GM23338 (cell line): ENCODE data around the gene AMFR. TPM values are rescaled to one million over a fixed set of nuclear protein-coding genes. Genes with fewer than 3 reads are reported as not detected.
A peak's percentile ranks its signal among the peaks of the same experiment; 100 is the strongest.

ENCODE experiments used
- ATAC-seq: fragments of 200-7000 bp; cut with Tn5 transposase; 3 replicates; pipeline ENCODE4 v1.9.1; 2020
- DNase-seq: peaks from one replicate; pipeline ENCODE4 v3.0.0-alpha.2; 2015; ENCODE audit warnings: low spot score
- H2AFZ ChIP-seq: fragments of 200-600 bp; sonication (generic); 2 replicates; pipeline ENCODE4 v1.8.0; 2016; ENCODE audit warnings: antibody characterized with exemption, mild to moderate bottlenecking, moderate library complexity
- H3F3A ChIP-seq: fragments of 200-600 bp; sonication (generic); replicated peaks from 2 replicates; pipeline ENCODE4 v1.8.0; 2017; ENCODE audit warnings: antibody characterized with exemption, mixed run types, low read depth
- H3K27ac ChIP-seq: fragments of 200-600 bp; sonication (generic); 2 replicates; pipeline ENCODE4 v1.6.1; 2016; ENCODE audit warnings: low read depth
- H3K27me3 ChIP-seq: fragments of 200-600 bp; sonication (generic); 2 replicates; pipeline ENCODE4 v1.8.0; 2016; ENCODE audit warnings: mild to moderate bottlenecking, mixed run types, moderate library complexity; ENCODE audit not compliant: insufficient read depth
- H3K36me3 ChIP-seq: fragments of 200-600 bp; sonication (generic); 2 replicates; pipeline ENCODE4 v1.8.0; 2016; ENCODE audit warnings: mild to moderate bottlenecking; ENCODE audit not compliant: insufficient read depth
- H3K4me1 ChIP-seq: fragments of 200-600 bp; sonication (generic); 2 replicates; pipeline ENCODE4 v1.8.0; 2016; ENCODE audit warnings: mild to moderate bottlenecking, moderate library complexity; ENCODE audit not compliant: insufficient read depth
- H3K4me2 ChIP-seq: fragments of 200-600 bp; sonication (generic); 2 replicates; pipeline ENCODE4 v1.7.1; 2017; ENCODE audit warnings: mixed run types
- H3K4me3 ChIP-seq: fragments of 200-600 bp; sonication (generic); 2 replicates; pipeline ENCODE4 v1.6.1; 2016; ENCODE audit warnings: mixed run types
- H3K79me2 ChIP-seq: fragments of 200-600 bp; sonication (generic); replicated peaks from 2 replicates; pipeline ENCODE4 v1.8.0; 2017; ENCODE audit warnings: mild to moderate bottlenecking; ENCODE audit not compliant: insufficient read depth
- H3K9me2 ChIP-seq: fragments of 200-600 bp; sonication (generic); 2 replicates; pipeline ENCODE4 v1.8.0; 2017; ENCODE audit not compliant: insufficient read depth
- H4K20me1 ChIP-seq: fragments of 200-600 bp; sonication (generic); replicated peaks from 2 replicates; pipeline ENCODE4 v1.8.0; 2017; ENCODE audit warnings: mild to moderate bottlenecking; ENCODE audit not compliant: insufficient read depth
- H3K27ac Mint-ChIP-seq: 2 replicates; pipeline ENCODE4 v1.8.0; 2020; ENCODE audit warnings: inconsistent platforms, mild to moderate bottlenecking, moderate library complexity, mixed read lengths
- H3K27me3 Mint-ChIP-seq: 3 replicates; pipeline ENCODE4 v1.8.0; 2022; ENCODE audit warnings: low read depth, mild to moderate bottlenecking, moderate library complexity, mixed read lengths, inconsistent platforms; ENCODE audit not compliant: insufficient read depth, poor library complexity
- H3K36me3 Mint-ChIP-seq: 3 replicates; pipeline ENCODE4 v1.8.0; 2021; ENCODE audit warnings: low read depth, mild to moderate bottlenecking, inconsistent platforms, moderate library complexity, mixed read lengths
- H3K4me1 Mint-ChIP-seq: 3 replicates; pipeline ENCODE4 v1.8.0; 2020; ENCODE audit warnings: mild to moderate bottlenecking, inconsistent platforms, mixed read lengths
- H3K4me3 Mint-ChIP-seq: 3 replicates; pipeline ENCODE4 v1.8.0; 2021; ENCODE audit warnings: moderate library complexity, mild to moderate bottlenecking, inconsistent platforms, mixed read lengths
- H3K9me3 Mint-ChIP-seq: 3 replicates; pipeline ENCODE4 v1.8.0; 2020; ENCODE audit warnings: moderate library complexity, mild to moderate bottlenecking, inconsistent platforms, mixed read lengths
- CREB1 ChIP-seq: fragments of 250-450 bp; sonication (Bioruptor Pico); IDR thresholded peaks from 2 replicates; pipeline ENCODE4 v1.5.0; 2020; ENCODE audit warnings: low read depth, mild to moderate bottlenecking, moderate library complexity
- CTCF ChIP-seq, 2 experiments: fragments of 200-600 bp in 1 of 2; sonication (generic) in 1 of 2; conservative IDR thresholded peaks; 2 replicates each; pipeline versions ENCODE4 v1.5.1 to v1.6.1; 2016 to 2017; ENCODE audit warnings: antibody characterized with exemption in 2 of 2, low read depth in 2 of 2, mild to moderate bottlenecking in 2 of 2, moderate library complexity in 1 of 2
- ETS1 ChIP-seq: IDR thresholded peaks from 2 replicates; pipeline ENCODE4 v1.6.1; 2016; ENCODE audit warnings: antibody characterized with exemption
- EZH2 ChIP-seq: fragments of 200-600 bp; sonication (generic); IDR thresholded peaks from one replicate; pipeline ENCODE4 v1.8.0; 2017; ENCODE audit warnings: antibody characterized with exemption, mild to moderate bottlenecking, low read depth; ENCODE audit not compliant: unreplicated experiment
- EZH2phosphoT487 ChIP-seq: fragments of 200-600 bp; sonication (generic); IDR thresholded peaks from one replicate; pipeline ENCODE4 v1.8.1; 2018; ENCODE audit warnings: antibody characterized with exemption; ENCODE audit not compliant: unreplicated experiment
- JUNB ChIP-seq: IDR thresholded peaks from one replicate; pipeline ENCODE4 v1.6.1; 2016; ENCODE audit warnings: antibody characterized with exemption; ENCODE audit not compliant: unreplicated experiment
- NANOG ChIP-seq: IDR thresholded peaks from 2 replicates; pipeline ENCODE4 v1.6.1; 2016; ENCODE audit warnings: antibody characterized with exemption, borderline replicate concordance
- POLR2AphosphoS5 ChIP-seq: IDR thresholded peaks from 2 replicates; pipeline ENCODE4 v1.6.1; 2016; ENCODE audit warnings: antibody characterized with exemption, low read depth
- STAT1 ChIP-seq: IDR thresholded peaks from one replicate; pipeline ENCODE4 v1.6.1; 2016; ENCODE audit warnings: antibody characterized with exemption; ENCODE audit not compliant: unreplicated experiment
- ZNF114 ChIP-seq: fragments of 250-450 bp; sonication (Bioruptor Pico); IDR thresholded peaks from 2 replicates; pipeline ENCODE4 v1.5.0; 2020; ENCODE audit warnings: mild to moderate bottlenecking, moderate library complexity
- ZNF462 ChIP-seq: fragments of 250-450 bp; sonication (Bioruptor Pico); IDR thresholded peaks from 2 replicates; pipeline ENCODE4 v1.5.0; 2020; ENCODE audit warnings: mild to moderate bottlenecking, moderate library complexity
- polyA plus RNA-seq: library from polyadenylated mRNA; unstranded; fragments of >200 nt; fragmentation: Nextera tagmentation; extraction: Ambion mirVana; gene quantifications from 2 replicates; pipeline ENCODE4 v1.2.1, GENCODE V29; 2016
- total RNA-seq: library from RNA; depleted of rRNA; stranded (reverse); fragments of >200 nt; shearing (Covaris generic); gene quantifications from 2 replicates; pipeline ENCODE4 v1.2.3, GENCODE V29; 2014

The AMFR gene
- total and polyA plus RNA-seq, 2 experiments from 2014 or later, result 9.0 to 41.1 TPM

GRCh38 chr16:56334761-56335160 is 90.6 kb downstream of the AMFR start (continued):
- TF ChIP-seq CREB1 (CRISPR knock-in tag), result no peak

GRCh38 chr16:56332464-56333079 is 92.8 kb downstream of the AMFR start:
- Histone ChIP-seq H3K4me3 (no peak overlapping the region), H3K79me2 (no peaks in the 10 kb centered on the region), H3K4me2 (no peak overlapping the region), H3K36me3 (no peaks in the 10 kb centered on the region), H3K4me1 (no peaks in the 10 kb centered on the region), H2AFZ (no peak overlapping the region), H3K27ac (no peak overlapping the region), H3K9me2 (no peaks in the 10 kb centered on the region), H3K27me3 (no peaks in the 10 kb centered on the region), H4K20me1 (no peaks in the 10 kb centered on the region), H3F3A (no peaks in the 10 kb centered on the region)
- Mint-ChIP-seq H3K4me3 (no peak overlapping the region), H3K36me3 (peaks cover 3% of the 10 kb centered on the region; the same call in 1 of the 3 replicates), H3K4me1 (no peaks in the 10 kb centered on the region), H3K9me3 (no peaks in the 10 kb centered on the region), H3K27me3 (peaks cover 8% of the 10 kb centered on the region), H3K27ac (no peak overlapping the region)
- DNase-seq (peak; percentile 66), ATAC-seq (peak; percentile 88)
- TF ChIP-seq STAT1, result no peak
- peak; percentile 35 to 79 for TF ChIP-seq CTCF (conservative IDR thresholded peaks at IDR 0.05; ENCODE audit: low read depth in 2 of 2)

GRCh38 chr16:56331915-56332314 is 93.4 kb downstream of the AMFR start:
- no peak overlapping the region for H3K4me3 Mint-ChIP-seq
- ATAC-seq, result no peak
- Histone ChIP-seq H3K79me2 (no peaks in the 10 kb centered on the region), H4K20me1 (no peaks in the 10 kb centered on the region), H3K27ac (no peak overlapping the region), H3K27me3 (no peaks in the 10 kb centered on the region), H3F3A (no peaks in the 10 kb centered on the region), H3K4me3 (no peak overlapping the region), H3K9me2 (no peaks in the 10 kb centered on the region), H3K36me3 (no peaks in the 10 kb centered on the region), H3K4me1 (no peaks in the 10 kb centered on the region), H3K4me2 (no peak overlapping the region), H2AFZ (no peak overlapping the region)
- H3K4me1 Mint-ChIP-seq, result no peaks in the 10 kb centered on the region
- no peaks in the 10 kb centered on the region for H3K9me3 Mint-ChIP-seq
- no peak for DNase-seq
- H3K36me3 Mint-ChIP-seq, result peaks cover 3% of the 10 kb centered on the region; the same call in 1 of the 3 replicates
- H3K27me3 Mint-ChIP-seq, result peaks cover 8% of the 10 kb centered on the region
- 0 out of 2 replicates have a peak overlapping the region, but pooled peaks have one; percentile 17 for H3K27ac Mint-ChIP-seq
- TF ChIP-seq CREB1 (CRISPR knock-in tag) (no peak), EZH2 (no peak), ZNF114 (CRISPR knock-in tag) (no peak), JUNB (no peak), POLR2AphosphoS5 (no peak), ETS1 (no peak), NANOG (no peak), EZH2phosphoT487 (no peak), STAT1 (no peak), ZNF462 (no peak)
